Subcutaneous abdominal adipose tissue (tissue), 5 donors: Measurements from ENCODE around the gene CBLN3.

Experiments
- H3K27ac ChIP-seq: one replicate; pipeline ENCODE4 v1.7.0; 2013; ENCODE audit warnings: low read depth, mild to moderate bottlenecking, inconsistent platforms, low read length, moderate library complexity
- H3K27me3 ChIP-seq, 5 donors: one replicate each; pipeline ENCODE4 v1.7.0; 2013; ENCODE audit warnings: low read length in 5 of 5, inconsistent platforms in 1 of 5; ENCODE audit not compliant: control insufficient read depth in 5 of 5, insufficient read depth in 4 of 5
- H3K36me3 ChIP-seq, 5 donors: one replicate each; pipeline ENCODE4 v1.7.0; 2013; ENCODE audit warnings: low read length in 5 of 5; ENCODE audit not compliant: control insufficient read depth in 5 of 5, insufficient read depth in 5 of 5
- H3K4me1 ChIP-seq, 5 donors: one replicate each; pipeline ENCODE4 v1.7.0; 2013; ENCODE audit warnings: low read length in 5 of 5, mild to moderate bottlenecking in 3 of 5, moderate library complexity in 1 of 5; ENCODE audit not compliant: control insufficient read depth in 5 of 5, insufficient read depth in 5 of 5
- H3K4me3 ChIP-seq, 5 donors: one replicate each; pipeline ENCODE4 v1.7.0; 2013; ENCODE audit warnings: low read length in 5 of 5, low read depth in 1 of 5
- H3K9ac ChIP-seq, 5 donors: one replicate each; pipeline ENCODE4 v1.7.0; 2013; ENCODE audit warnings: low read length in 5 of 5, mild to moderate bottlenecking in 4 of 5, moderate library complexity in 3 of 5
- H3K9me3 ChIP-seq, 5 donors: one replicate each; pipeline ENCODE4 v1.7.0; 2013; ENCODE audit warnings: low read length in 5 of 5; ENCODE audit not compliant: control insufficient read depth in 5 of 5
- donor health status: healthy.
- donor health status: healthy.
- donor health status: healthy.
- donor health status: healthy.
- donor health status: healthy.

The CBLN3 gene

DNA sequence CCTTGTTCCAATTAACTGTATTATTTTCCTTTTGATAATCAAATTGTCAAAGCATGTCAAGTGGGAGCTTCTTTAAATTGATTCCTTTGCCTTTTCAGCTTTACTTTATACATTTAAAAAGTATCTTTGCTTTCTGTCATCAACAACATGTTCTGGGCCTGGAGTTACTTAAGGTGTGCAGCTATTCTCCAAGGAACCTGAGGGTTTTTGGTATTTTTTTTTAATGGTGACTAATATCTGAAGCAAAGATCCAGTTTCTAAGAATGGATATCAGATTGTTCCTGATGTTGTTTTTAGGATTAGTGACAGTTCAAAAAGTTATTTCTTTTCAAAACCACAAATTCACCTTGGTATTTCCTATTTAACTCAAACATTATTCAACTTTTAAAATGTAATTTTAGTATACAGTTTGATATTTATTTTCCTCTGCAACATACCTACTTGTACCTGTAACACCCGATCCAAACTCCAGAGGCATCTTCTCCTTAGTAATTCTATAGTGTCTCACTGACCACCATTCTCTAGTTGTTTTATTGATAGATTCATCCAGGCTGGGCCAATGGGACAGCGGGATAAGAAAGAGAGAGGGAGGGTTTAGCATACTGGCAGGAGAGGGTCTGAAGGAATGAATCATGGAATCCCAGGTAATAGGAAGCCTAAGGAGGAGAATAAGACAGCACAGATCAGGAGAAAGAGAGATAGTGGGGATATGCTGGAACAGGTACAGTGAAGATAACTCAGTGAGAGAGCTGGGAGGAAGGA lies 3.1 kb downstream of the CBLN3 start:
- H3K4me1 ChIP-seq = peaks cover 3 to 35% (median 28%) of the 10 kb centered on the region in 5 donors
- H3K27ac ChIP-seq = no peak overlapping the region
- H3K9me3 ChIP-seq = no peaks in the 10 kb centered on the region
- H3K27me3 ChIP-seq = no peaks in the 10 kb centered on the region
- no peaks in the 10 kb centered on the region for H3K36me3 ChIP-seq
- H3K4me3 ChIP-seq = no peak overlapping the region
- H3K9ac ChIP-seq = peak overlapping the region in 1 of 5 donors; percentile 4

DNA sequence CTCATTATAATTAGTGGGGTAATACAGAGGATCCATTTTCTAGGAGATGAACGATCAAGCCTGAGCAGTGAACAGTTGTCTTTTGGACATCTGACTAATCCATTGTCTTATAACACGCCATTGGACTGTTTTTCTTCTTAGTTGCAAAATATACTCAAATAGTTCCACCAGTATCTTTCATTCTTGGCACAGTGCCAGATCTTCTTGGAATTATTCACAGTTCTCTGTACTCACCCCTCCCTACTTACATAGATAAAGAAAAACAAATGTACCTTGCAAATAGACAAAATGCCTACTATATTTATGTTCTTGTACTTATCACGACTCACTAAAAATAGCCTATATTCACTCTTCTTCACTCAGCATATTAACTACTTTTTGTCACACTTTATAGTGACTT lies 3.8 kb downstream of the CBLN3 start:
- peak overlapping the region in 1 of 5 donors; percentile 4 for H3K9ac ChIP-seq
- peaks cover 0 to 29% (median 21%) of the 10 kb centered on the region in 5 donors for H3K4me1 ChIP-seq
- no peaks in the 10 kb centered on the region for H3K27me3 ChIP-seq
- peak overlapping the region; percentile 49 for H3K27ac ChIP-seq
- no peaks in the 10 kb centered on the region for H3K36me3 ChIP-seq
- H3K9me3 ChIP-seq = no peaks in the 10 kb centered on the region
- H3K4me3 ChIP-seq = no peak overlapping the region

DNA sequence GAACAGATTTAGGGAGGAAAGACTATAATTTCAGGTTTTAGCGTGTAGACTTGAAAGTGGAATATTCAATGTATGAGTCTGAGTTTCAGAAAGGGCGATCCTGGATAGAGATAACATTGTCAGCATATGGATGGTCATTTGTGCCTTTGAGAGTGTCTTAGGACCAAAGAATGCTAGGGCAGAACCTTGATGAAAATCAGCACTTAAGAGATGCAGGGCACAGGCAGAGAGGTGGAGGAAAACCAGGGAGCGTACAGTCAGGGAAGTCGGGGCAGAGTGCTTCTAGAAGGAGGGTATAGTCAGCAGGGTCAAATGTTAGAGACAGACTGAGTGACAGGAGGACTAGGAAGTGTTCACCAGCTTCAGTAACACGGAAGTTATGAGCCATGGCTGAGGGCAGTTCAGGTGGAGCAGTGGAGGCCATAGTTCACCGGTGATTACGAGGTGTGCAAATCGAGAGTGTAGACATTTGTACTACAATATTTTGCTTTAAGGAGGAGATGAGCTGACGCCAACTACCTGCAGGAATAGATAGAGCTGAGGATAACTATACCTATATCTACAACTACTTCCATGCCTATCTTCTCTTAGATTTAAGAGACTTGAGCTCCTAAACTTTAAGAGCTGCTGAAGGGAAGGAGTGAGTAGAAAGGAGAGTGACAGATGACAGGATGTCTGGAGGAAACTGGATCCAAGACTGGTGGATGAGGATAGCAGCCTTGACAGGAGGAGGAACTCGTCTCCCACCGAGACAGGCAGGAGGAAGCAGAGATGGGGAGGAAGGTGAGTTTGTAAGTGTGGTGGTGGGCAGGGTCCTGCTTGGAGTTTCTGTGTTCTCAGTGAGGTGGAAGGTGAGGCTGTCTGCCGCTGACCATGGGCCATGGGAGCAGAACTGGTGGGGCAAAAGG lies 6.5 kb downstream of the CBLN3 start:
- Histone ChIP-seq H3K4me3 (no peak overlapping the region), H3K27ac (no peak overlapping the region), H3K4me1 (peaks cover 0 to 25% (median 6%) of the 10 kb centered on the region in 5 donors), H3K27me3 (peaks cover 0 to 7% (median 0%) of the 10 kb centered on the region in 5 donors), H3K36me3 (no peaks in the 10 kb centered on the region), H3K9me3 (no peaks in the 10 kb centered on the region), H3K9ac (no peak overlapping the region)

DNA sequence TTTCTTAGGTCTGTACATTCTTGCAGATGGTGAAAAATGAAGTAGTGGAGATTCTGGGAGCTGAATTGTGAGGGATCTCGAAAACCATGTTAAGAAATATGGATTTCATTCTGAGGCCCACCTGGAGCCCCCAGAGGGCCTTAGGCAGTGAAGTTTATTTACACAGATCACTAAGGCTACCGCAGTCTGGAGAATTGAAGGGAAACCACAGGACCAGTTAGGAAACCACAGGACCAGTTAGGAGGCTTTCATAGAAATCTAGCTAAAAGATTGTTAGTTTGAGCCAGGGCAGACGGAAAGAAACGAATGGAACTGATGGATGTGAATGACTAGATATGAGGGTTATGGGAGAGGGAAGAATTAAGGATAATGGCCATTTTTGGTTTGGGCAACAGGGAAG lies 7.2 kb downstream of the CBLN3 start:
- Histone ChIP-seq H3K4me3 (no peak overlapping the region), H3K27me3 (peaks cover 0 to 8% (median under 1%) of the 10 kb centered on the region in 5 donors)

DNA sequence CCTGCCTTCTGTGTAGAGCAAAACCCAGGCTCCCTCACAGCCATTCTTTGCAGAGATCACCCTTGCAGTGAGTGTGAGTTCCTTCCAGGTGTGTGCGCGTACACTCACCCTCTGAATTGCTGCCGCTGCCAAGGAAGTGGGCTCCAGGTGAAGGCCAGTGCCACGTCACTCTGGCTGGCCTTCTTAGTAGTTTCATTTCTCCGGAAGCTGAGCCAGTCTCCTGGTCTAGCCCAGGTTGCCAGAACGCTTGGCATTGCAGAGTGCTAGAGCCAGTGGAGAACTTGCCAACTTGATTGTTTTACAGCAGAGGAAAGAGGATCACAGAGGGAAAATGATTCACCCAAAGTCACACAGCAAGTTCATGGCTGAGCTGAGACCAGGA lies 11.0 kb downstream of the CBLN3 start:
- peaks cover 0 to 14% (median 0%) of the 10 kb centered on the region in 5 donors for H3K4me1 ChIP-seq
- peaks cover 0 to 26% (median 21%) of the 10 kb centered on the region in 5 donors for H3K36me3 ChIP-seq
- H3K9me3 ChIP-seq = no peaks in the 10 kb centered on the region
- peaks cover 0 to 14% (median 9%) of the 10 kb centered on the region in 5 donors for H3K27me3 ChIP-seq
- H3K27ac ChIP-seq = no peak overlapping the region
- H3K9ac ChIP-seq = no peak overlapping the region
- no peak overlapping the region for H3K4me3 ChIP-seq

More for the DNA sequence above, 7.2 kb downstream of the CBLN3 start:
- H3K4me1 ChIP-seq = peaks cover 0 to 25% (median 6%) of the 10 kb centered on the region in 5 donors
- no peaks in the 10 kb centered on the region for H3K9me3 ChIP-seq
- no peaks in the 10 kb centered on the region for H3K36me3 ChIP-seq
- no peak overlapping the region for H3K27ac ChIP-seq
- H3K9ac ChIP-seq = no peak overlapping the region

DNA sequence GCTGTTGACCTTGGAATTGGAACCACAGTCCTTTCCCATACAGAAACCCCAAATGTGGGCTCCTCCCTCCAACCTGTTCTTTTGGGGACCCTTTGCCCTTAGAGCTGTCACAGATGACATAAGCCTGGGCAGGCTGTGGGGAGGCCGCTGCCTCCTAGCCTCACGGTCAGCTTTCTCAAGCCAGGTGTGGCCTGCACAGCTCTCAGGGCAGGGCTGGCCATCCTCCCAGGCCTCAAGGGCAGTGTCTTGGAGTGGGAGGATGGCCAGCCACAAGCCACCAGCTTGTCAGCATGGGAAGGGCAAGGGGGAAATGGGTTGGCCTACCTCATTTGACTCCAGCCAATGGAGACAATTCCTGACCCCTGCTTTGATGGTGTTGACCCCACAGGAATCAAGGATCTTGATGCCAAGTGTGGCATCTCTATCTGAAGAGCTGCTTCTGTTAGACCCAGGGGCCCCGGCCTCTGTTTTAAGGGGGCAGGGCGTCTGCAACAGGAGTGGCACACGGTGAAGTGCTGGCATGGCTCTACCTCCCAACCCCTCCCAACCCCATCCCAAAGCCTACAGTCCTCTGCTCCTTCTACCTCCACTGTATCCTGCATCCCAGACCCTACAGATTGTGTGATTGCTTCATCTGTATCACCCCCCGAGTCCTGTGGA lies 11.5 kb downstream of the CBLN3 start:
- H3K9ac ChIP-seq = no peak overlapping the region

DNA sequence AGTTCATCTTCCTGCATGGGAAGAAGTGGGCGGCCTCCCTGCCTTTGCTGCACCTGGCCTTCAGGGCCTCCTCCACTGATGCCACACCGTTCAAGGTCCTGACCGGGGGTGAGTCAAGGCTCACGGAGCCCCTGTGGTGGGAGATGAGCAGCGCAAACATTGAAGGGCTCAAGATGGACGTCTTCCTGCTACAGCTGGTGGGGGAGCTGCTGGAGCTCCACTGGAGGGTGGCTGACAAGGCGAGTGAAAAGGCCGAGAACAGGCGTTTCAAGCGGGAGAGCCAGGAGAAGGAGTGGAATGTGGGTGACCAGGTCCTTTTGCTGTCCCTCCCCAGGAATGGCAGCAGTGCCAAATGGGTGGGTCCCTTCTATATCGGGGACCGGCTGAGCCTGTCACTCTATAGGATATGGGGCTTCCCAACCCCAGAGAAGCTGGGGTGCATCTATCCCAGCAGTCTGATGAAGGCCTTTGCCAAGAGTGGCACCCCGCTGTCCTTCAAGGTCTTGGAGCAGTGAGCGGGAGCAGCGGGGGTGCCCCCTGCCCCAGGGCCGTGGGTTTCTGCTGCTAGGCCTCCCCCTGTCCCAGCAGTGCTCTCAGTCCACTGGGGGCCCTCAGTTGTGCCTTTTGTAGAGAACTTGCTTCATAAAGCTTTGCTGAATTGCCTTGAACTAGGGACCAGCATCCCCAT lies 12.4 kb downstream of the CBLN3 start:
- Histone ChIP-seq H3K36me3 (peaks cover 0 to 39% (median 32%) of the 10 kb centered on the region in 5 donors), H3K27ac (no peak overlapping the region), H3K4me1 (peaks cover 0 to 23% (median 3%) of the 10 kb centered on the region in 5 donors), H3K27me3 (peaks cover 0 to 14% (median 9%) of the 10 kb centered on the region in 5 donors), H3K9me3 (no peaks in the 10 kb centered on the region), H3K9ac (no peak overlapping the region), H3K4me3 (no peak overlapping the region)

More for the DNA sequence above, 11.5 kb downstream of the CBLN3 start:
- H3K27me3 ChIP-seq = peaks cover 0 to 14% (median 9%) of the 10 kb centered on the region in 5 donors
- H3K27ac ChIP-seq = no peak overlapping the region
- peaks cover 0 to 16% (median 2%) of the 10 kb centered on the region in 5 donors for H3K4me1 ChIP-seq
- no peaks in the 10 kb centered on the region for H3K9me3 ChIP-seq
- H3K4me3 ChIP-seq = no peak overlapping the region
- H3K36me3 ChIP-seq = peaks cover 0 to 31% (median 26%) of the 10 kb centered on the region in 5 donors

DNA sequence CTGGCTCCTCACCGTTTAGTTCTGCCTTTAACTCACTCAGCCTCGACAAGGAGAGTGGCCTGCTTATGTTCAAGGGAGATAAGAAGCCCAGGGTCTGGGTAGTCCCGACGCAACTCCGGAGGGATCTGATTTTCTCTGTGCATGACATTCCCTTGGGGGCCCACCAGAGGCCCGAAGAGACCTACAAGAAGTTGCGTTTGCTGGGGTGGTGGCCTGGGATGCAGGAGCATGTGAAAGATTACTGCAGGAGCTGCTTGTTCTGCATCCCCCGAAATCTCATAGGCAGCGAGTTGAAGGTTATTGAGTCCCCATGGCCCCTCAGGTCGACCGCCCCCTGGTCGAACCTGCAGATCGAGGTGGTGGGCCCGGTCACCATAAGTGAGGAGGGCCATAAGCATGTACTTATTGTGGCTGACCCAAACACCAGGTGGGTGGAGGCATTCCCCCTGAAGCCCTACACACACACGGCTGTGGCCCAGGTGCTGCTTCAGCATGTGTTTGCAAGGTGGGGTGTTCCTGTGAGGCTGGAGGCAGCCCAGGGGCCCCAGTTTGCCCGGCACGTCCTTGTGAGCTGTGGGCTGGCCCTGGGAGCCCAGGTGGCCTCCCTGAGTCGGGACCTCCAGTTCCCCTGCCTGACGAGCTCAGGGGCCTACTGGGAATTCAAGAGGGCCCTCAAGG lies 13.1 kb downstream of the CBLN3 start:
- Histone ChIP-seq H3K9ac (no peak overlapping the region), H3K4me1 (peaks cover 0 to 23% (median 3%) of the 10 kb centered on the region in 5 donors), H3K9me3 (no peaks in the 10 kb centered on the region), H3K27ac (no peak overlapping the region), H3K36me3 (peaks cover 0 to 45% (median 35%) of the 10 kb centered on the region in 5 donors), H3K4me3 (no peak overlapping the region), H3K27me3 (peaks cover 0 to 14% (median 9%) of the 10 kb centered on the region in 5 donors)
